Progenitor cell of endocrine pancreas (in vitro differentiated cells): ENCODE results near the gene EVPL. TPM values are rescaled to one million over a fixed set of nuclear protein-coding genes. Genes with fewer than 3 reads are reported as not detected.

Experiments used
- DNase-seq: peaks from one replicate; pipeline ENCODE4 v3.0.0; 2021; ENCODE audit warnings: low spot score; ENCODE audit not compliant: unreplicated experiment
- H3K27ac Mint-ChIP-seq: 2 replicates; pipeline ENCODE4 v1.8.0; 2021; ENCODE audit warnings: mild to moderate bottlenecking, moderate library complexity, mixed read lengths
- H3K27me3 Mint-ChIP-seq: 2 replicates; pipeline ENCODE4 v1.8.0; 2021; ENCODE audit warnings: mixed read lengths
- H3K36me3 Mint-ChIP-seq: 2 replicates; pipeline ENCODE4 v1.8.0; 2022; ENCODE audit warnings: mixed read lengths; ENCODE audit not compliant: insufficient read depth
- H3K4me1 Mint-ChIP-seq: 2 replicates; pipeline ENCODE4 v1.8.0; 2021; ENCODE audit warnings: low read depth, mixed read lengths
- H3K4me3 Mint-ChIP-seq: 2 replicates; pipeline ENCODE4 v1.8.0; 2021; ENCODE audit warnings: low read depth, mild to moderate bottlenecking, moderate library complexity, mixed read lengths
- H3K9me3 Mint-ChIP-seq: 2 replicates; pipeline ENCODE4 v1.8.0; 2021; ENCODE audit warnings: low read depth, mixed read lengths
- CTCF ChIP-seq: fragments of 200-600 bp; sonication (generic); IDR thresholded peaks from one replicate; pipeline ENCODE4 v1.5.0; 2021; ENCODE audit warnings: antibody characterized with exemption, mild to moderate bottlenecking; ENCODE audit not compliant: unreplicated experiment
- total RNA-seq: library from RNA; stranded (reverse); gene quantifications from 2 replicates; pipeline ENCODE4 v1.2.1, GENCODE V29; 2021

The EVPL gene
- total RNA-seq, 1 donor from 2014 or later = 0.05 TPM

- H3K27me3 Mint-ChIP-seq = no peaks in the 10 kb centered on the region
Observed at GRCh38 chr17:76004750-76005262, 22.3 kb downstream of the EVPL start.

GRCh38 chr17:76003915-76004314, 23.2 kb downstream of the EVPL start:
- Mint-ChIP-seq H3K4me1 (peaks cover 6% of the 10 kb centered on the region), H3K36me3 (peaks cover 9% of the 10 kb centered on the region), H3K9me3 (no peaks in the 10 kb centered on the region), H3K27me3 (no peaks in the 10 kb centered on the region), H3K27ac (no peak overlapping the region), H3K4me3 (no peak overlapping the region)
- TF ChIP-seq CTCF = no peak
- no peak for DNase-seq

More at GRCh38 chr17:76004750-76005262, 22.3 kb downstream of the EVPL start:
- Mint-ChIP-seq H3K36me3 (peaks cover 9% of the 10 kb centered on the region), H3K4me1 (peaks cover 6% of the 10 kb centered on the region), H3K27ac (no peak overlapping the region), H3K9me3 (no peaks in the 10 kb centered on the region), H3K4me3 (no peak overlapping the region)
- no peak for TF ChIP-seq CTCF
- DNase-seq = no peak

GRCh38 chr17:76002100-76002499, 25.0 kb downstream of the EVPL start:
- no peak overlapping the region for H3K27ac Mint-ChIP-seq

GRCh38 chr17:76000755-76001521, 26.2 kb downstream of the EVPL start, which contains the start of gene CDK3:
Gene CDK3 (plus strand): TSS chr17:76000855. CDS start chr17:76001426, 571 bp downstream.
- no peak within 1 kb of the TSS for H3K4me3 Mint-ChIP-seq
- H3K27ac Mint-ChIP-seq = no peak within 1 kb of the TSS
- H3K36me3 Mint-ChIP-seq = peaks cover 15% of the 10 kb centered on the region
- H3K9me3 Mint-ChIP-seq = no peaks in the 10 kb centered on the region
- peak; percentile 18 for TF ChIP-seq CTCF
- no peak for DNase-seq
- no peaks in the 10 kb centered on the region for H3K27me3 Mint-ChIP-seq
- H3K4me1 Mint-ChIP-seq = peaks cover 14% of the 10 kb centered on the region

More at GRCh38 chr17:76002100-76002499, 25.0 kb downstream of the EVPL start:
- TF ChIP-seq CTCF = no peak
- H3K4me1 Mint-ChIP-seq = peaks cover 11% of the 10 kb centered on the region
- peaks cover 12% of the 10 kb centered on the region for H3K36me3 Mint-ChIP-seq
- H3K27me3 Mint-ChIP-seq = no peaks in the 10 kb centered on the region
- H3K4me3 Mint-ChIP-seq = no peak overlapping the region
- no peaks in the 10 kb centered on the region for H3K9me3 Mint-ChIP-seq
- DNase-seq = no peak

- TF ChIP-seq CTCF = peak; percentile 76
- Mint-ChIP-seq H3K9me3 (no peaks in the 10 kb centered on the region), H3K36me3 (peaks cover 12% of the 10 kb centered on the region), H3K4me1 (peaks cover 14% of the 10 kb centered on the region), H3K4me3 (no peak overlapping the region), H3K27ac (no peak overlapping the region), H3K27me3 (no peaks in the 10 kb centered on the region)
- peak; percentile 50 for DNase-seq
Observed at GRCh38 chr17:76000016-76000754, 26.9 kb downstream of the EVPL start.
